HG02642 (cell line): ENCODE results near the gene CBR1.
"Not testable (repeated sequence)": the region's sequence is repeated elsewhere in the genome, so short reads cannot be mapped to it uniquely, and the experiment has no call there.

Experiments
- ATAC-seq: cut with Tn5 transposase; IDR thresholded peaks from one replicate; pipeline ENCODE4 v1.9.1; 2021; ENCODE audit warnings: mild to moderate bottlenecking; ENCODE audit not compliant: unreplicated experiment, poor library complexity

CBR1 gene

GRCh38 chr21:36047139-36047538, 22.7 kb upstream of the CBR1 start:
- ATAC-seq, result no peak

- no peak for ATAC-seq
Measured at GRCh38 chr21:36048357-36048756, 21.5 kb upstream of the CBR1 start.

- ATAC-seq, result no peak
Measured at GRCh38 chr21:36052860-36053714, 16.7 kb upstream of the CBR1 start.

GRCh38 chr21:36053715-36054062, 16.1 kb upstream of the CBR1 start:
- no peak for ATAC-seq

GRCh38 chr21:36055551-36055950, 14.3 kb upstream of the CBR1 start:
- no peak for ATAC-seq

- peak; percentile 43 for ATAC-seq
Measured at GRCh38 chr21:36059823-36060158, 10.0 kb upstream of the CBR1 start.

- peak; percentile 94 for ATAC-seq
Measured at GRCh38 chr21:36060159-36060921, 9.5 kb upstream of the CBR1 start, which contains the start of gene SETD4. Gene SETD4, minus strand, starts transcription at chr21:36060526. Its CDS starts 1,638 bp downstream, at chr21:36058888.

- ATAC-seq, result no peak
Measured at GRCh38 chr21:36061445-36061844, 8.4 kb upstream of the CBR1 start.

- no peak for ATAC-seq
Measured at GRCh38 chr21:36063375-36064084, 6.3 kb upstream of the CBR1 start.

- no peak for ATAC-seq
Measured at GRCh38 chr21:36064085-36064460, 5.8 kb upstream of the CBR1 start.

- ATAC-seq, result no peak
Measured at GRCh38 chr21:36065497-36066036, 4.3 kb upstream of the CBR1 start.

- no peak for ATAC-seq
Measured at GRCh38 chr21:36068748-36069398, 951 bp upstream of the CBR1 start.

GRCh38 chr21:36070999-36071398, 1.2 kb downstream of the CBR1 start:
- no peak for ATAC-seq

- no peak for ATAC-seq
Measured at GRCh38 chr21:36072453-36073162, 2.8 kb downstream of the CBR1 start.

- ATAC-seq, result no peak
Measured at GRCh38 chr21:36073181-36073580, 3.4 kb downstream of the CBR1 start.

GRCh38 chr21:36073911-36074310, 4.1 kb downstream of the CBR1 start:
- ATAC-seq, result not testable (repeated sequence)

GRCh38 chr21:36075171-36075570, 5.3 kb downstream of the CBR1 start:
- no peak for ATAC-seq

GRCh38 chr21:36075953-36076352, 6.1 kb downstream of the CBR1 start:
- ATAC-seq, result no peak

- ATAC-seq, result no peak
Measured at GRCh38 chr21:36076878-36077655, 7.2 kb downstream of the CBR1 start.
